Adrenal gland (tissue), 12 donors: Measurements from ENCODE around the gene SLMAP. TPM values are rescaled to one million over a fixed set of nuclear protein-coding genes. Genes with fewer than 3 reads are reported as not detected.

Experiments used
- DNase-seq, 7 donors: peaks; one replicate each; pipeline ENCODE4 v3.0.0-alpha.2; 2019 to 2020
- H3K27ac ChIP-seq, 5 donors: fragments of 200-600 bp; sonication (generic) in 4 of 5; 1 replicate in 3 of 5; 2 replicates in 2 of 5; pipeline versions ENCODE4 v1.5.1 to v1.8.0; 2016 to 2020; ENCODE audit warnings: mild to moderate bottlenecking in 1 of 5
- H3K27me3 ChIP-seq: fragments of 200-600 bp; 2 replicates; pipeline ENCODE4 v1.8.0; 2021
- H3K36me3 ChIP-seq, 2 donors: fragments of 200-600 bp; replicated peaks in 1 of 2; 1 replicate in 1 of 2; 2 replicates in 1 of 2; pipeline versions ENCODE4 v1.5.1 to v1.8.0; 2018 to 2022
- H3K4me1 ChIP-seq, 2 donors: fragments of 200-600 bp; replicated peaks in 1 of 2; 1 replicate in 1 of 2; 2 replicates in 1 of 2; pipeline versions ENCODE4 v1.5.1 to v1.8.0; 2018 to 2021
- H3K4me3 ChIP-seq, 4 donors: fragments of 200-600 bp; sonication (generic) in 3 of 4; one replicate each; pipeline ENCODE4 v1.5.1; 2016 to 2018
- H3K9me3 ChIP-seq, 3 donors: fragments of 200-600 bp; sonication (generic) in 1 of 3; replicated peaks in 1 of 3; 1 replicate in 2 of 3; 2 replicates in 1 of 3; pipeline versions ENCODE4 v1.5.1 to v1.8.0; 2016 to 2021
- POLR2A ChIP-seq, 2 donors: fragments of 450-650 bp; IDR thresholded peaks; one replicate each; pipeline ENCODE4 v1.6.1; 2017; ENCODE audit warnings: antibody characterized with exemption in 2 of 2, mild to moderate bottlenecking in 2 of 2, moderate library complexity in 1 of 2
- WGBS, 4 donors: extraction: QIAGEN DNeasy Blood & Tissue Kit in 2 of 4; methylation state at CpG; one replicate each; pipeline versions ENCODE4 v1.1.5 to v1.1.7; 2013 to 2017; 5-methylcytosine and 5-hydroxymethylcytosine counted together
- intact Hi-C, 2 donors: fragments of 100-400 bp; cut with DNase I; formaldehyde crosslinking; loops; one replicate each; pipeline versions ENCODE4 v1.14.1 to v1.15.0; 2022 to 2023
- polyA plus RNA-seq, 3 donors: library from polyadenylated mRNA; stranded (reverse); fragments of 200-250 nt in 2 of 3; fragments of 350-450 nt in 1 of 3; fragmentation: Illumina TruSeq in 1 of 3; extraction: RNeasy Lipid Tissue Mini Kit (QIAGEN cat#74804) in 1 of 3; gene quantifications; one replicate each; pipeline ENCODE4 v1.2.3, GENCODE V29; 2013 to 2014
- total RNA-seq, 9 donors: library from RNA; depleted of rRNA in 4 of 9; stranded (reverse); fragments of >200 nt in 4 of 9; fragments of 120-200 nt in 1 of 9; fragmentation: NEBNext Ultra II Directional in 1 of 9; extraction: Animal tissue kit (Norgen Biotek cat#: 25700) in 1 of 9; gene quantifications; one replicate each; pipeline versions ENCODE4 v1.1.0 to v1.2.4, GENCODE V29; 2013 to 2023
- TF ChIP-seq, protein P1 (sequence below), 6 experiments: fragments of 450-650 bp in 4 of 6; fragments of 200-600 bp in 2 of 6; sonication (generic) in 1 of 6; IDR thresholded peaks; 1 replicate in 5 of 6; 2 replicates in 1 of 6; pipeline versions ENCODE4 v1.5.1 to v1.8.0; 2016 to 2021; ENCODE audit warnings: antibody characterized with exemption in 6 of 6, mild to moderate bottlenecking in 2 of 6, moderate library complexity in 1 of 6
- donor health status: healthy with polysubstance abuse.
- donor health status: Bipolar disorder and iron deficiency.
- donor health status: DM: yes; HTN: yes; CAD: no.
- donor health status: DM: no; HTN: no; CAD: no.
- donor health status: DM: no; HTN: no; CAD: no.
- donor health status: DM: yes; HTN: yes; CAD: no.

The SLMAP gene
- total and polyA plus RNA-seq, 12 donors = 18.9 to 134 (median 87.5) TPM

- Histone ChIP-seq H3K4me1 (peaks cover 6 to 17% of the 10 kb centered on the region in 2 donors), H3K9me3 (no peaks in the 10 kb centered on the region), H3K36me3 (no peaks in the 10 kb centered on the region), H3K4me3 (no peak overlapping the region), H3K27me3 (no peaks in the 10 kb centered on the region), H3K27ac (no peak overlapping the region)
- TF ChIP-seq, protein P1, sequence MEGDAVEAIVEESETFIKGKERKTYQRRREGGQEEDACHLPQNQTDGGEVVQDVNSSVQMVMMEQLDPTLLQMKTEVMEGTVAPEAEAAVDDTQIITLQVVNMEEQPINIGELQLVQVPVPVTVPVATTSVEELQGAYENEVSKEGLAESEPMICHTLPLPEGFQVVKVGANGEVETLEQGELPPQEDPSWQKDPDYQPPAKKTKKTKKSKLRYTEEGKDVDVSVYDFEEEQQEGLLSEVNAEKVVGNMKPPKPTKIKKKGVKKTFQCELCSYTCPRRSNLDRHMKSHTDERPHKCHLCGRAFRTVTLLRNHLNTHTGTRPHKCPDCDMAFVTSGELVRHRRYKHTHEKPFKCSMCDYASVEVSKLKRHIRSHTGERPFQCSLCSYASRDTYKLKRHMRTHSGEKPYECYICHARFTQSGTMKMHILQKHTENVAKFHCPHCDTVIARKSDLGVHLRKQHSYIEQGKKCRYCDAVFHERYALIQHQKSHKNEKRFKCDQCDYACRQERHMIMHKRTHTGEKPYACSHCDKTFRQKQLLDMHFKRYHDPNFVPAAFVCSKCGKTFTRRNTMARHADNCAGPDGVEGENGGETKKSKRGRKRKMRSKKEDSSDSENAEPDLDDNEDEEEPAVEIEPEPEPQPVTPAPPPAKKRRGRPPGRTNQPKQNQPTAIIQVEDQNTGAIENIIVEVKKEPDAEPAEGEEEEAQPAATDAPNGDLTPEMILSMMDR (IDR thresholded peaks at IDR 0.05) = no peak
- TF ChIP-seq POLR2A (IDR thresholded peaks at IDR 0.05) = no peak
- intact Hi-C loops = no loop called here
- WGBS, 4 donors = 74 to 85% (median 81%) methylated on average over 1 of the region's 1 CpG
- DNase-seq = peak in 1 of 7 donors; percentile 21
Observed at GRCh38 chr3:57778494-57778893, 22.4 kb downstream of the SLMAP start.

- H3K27me3 ChIP-seq = no peaks in the 10 kb centered on the region
- H3K27ac ChIP-seq = no peak overlapping the region
Observed at GRCh38 chr3:57779666-57780065, 23.6 kb downstream of the SLMAP start.

GRCh38 chr3:57783186-57784088, 27.3 kb downstream of the SLMAP start:
- H3K4me1 ChIP-seq = peaks cover 10 to 49% of the 10 kb centered on the region in 2 donors
- peak in 1 of 7 donors; percentile 27 for DNase-seq
- WGBS, 4 donors = 69 to 72% (median 71%) methylated on average over 6 of the region's 6 CpGs
- TF ChIP-seq, protein P1 (IDR thresholded peaks at IDR 0.05) = no peak
- TF ChIP-seq POLR2A (IDR thresholded peaks at IDR 0.05) = no peak
- H3K27me3 ChIP-seq = no peaks in the 10 kb centered on the region
- peak overlapping the region in 4 of 5 donors; percentile 38 to 61 (median 50) for H3K27ac ChIP-seq
- no peaks in the 10 kb centered on the region for H3K36me3 ChIP-seq
- intact Hi-C loops = no loop called here
- H3K4me3 ChIP-seq = no peak overlapping the region
- no peaks in the 10 kb centered on the region for H3K9me3 ChIP-seq

More at GRCh38 chr3:57779666-57780065, 23.6 kb downstream of the SLMAP start:
- Histone ChIP-seq H3K4me3 (no peak overlapping the region), H3K4me1 (peaks cover 6 to 28% of the 10 kb centered on the region in 2 donors), H3K36me3 (no peaks in the 10 kb centered on the region), H3K9me3 (no peaks in the 10 kb centered on the region)
- 65 to 77% (median 69%) methylated on average over 1 of the region's 1 CpG for WGBS, 4 donors
- no peak for TF ChIP-seq POLR2A (IDR thresholded peaks at IDR 0.05)
- TF ChIP-seq, protein P1 (IDR thresholded peaks at IDR 0.05) = no peak
- intact Hi-C loops = no loop called here
- DNase-seq = no peak

- 94 to 100% (median 99%) methylated on average over 1 of the region's 1 CpG for WGBS, 4 donors
- Histone ChIP-seq H3K27ac (peak overlapping the region in 4 of 5 donors; percentile 38 to 61 (median 50)), H3K4me3 (no peak overlapping the region), H3K9me3 (no peaks in the 10 kb centered on the region), H3K36me3 (no peaks in the 10 kb centered on the region), H3K4me1 (peaks cover 13 to 57% of the 10 kb centered on the region in 2 donors), H3K27me3 (no peaks in the 10 kb centered on the region)
- intact Hi-C loops = no loop called here
- DNase-seq = no peak
- TF ChIP-seq, protein P1 (IDR thresholded peaks at IDR 0.05) = no peak
- TF ChIP-seq POLR2A (IDR thresholded peaks at IDR 0.05) = no peak
Observed at GRCh38 chr3:57784089-57784735, 28.1 kb downstream of the SLMAP start.
